ENCODE results near the gene MRPS24.
"Not testable (repeated sequence)": the region's sequence is repeated elsewhere in the genome, so short reads cannot be mapped to it uniquely, and the experiment has no call there.

The MRPS24 gene

GRCh38 chr7:43823941-43824340 lies 45.4 kb downstream of the MRPS24 start:
- no peak for DNase-seq (ENCODE audit: low read depth)
- TF ChIP-seq CTCF (IDR thresholded peaks at IDR 0.05; ENCODE audit: low read depth, low read length, missing control alignments) = no peak
- no peak overlapping the region for H3K4me3 ChIP-seq (ENCODE audit: low read depth, low read length)

GRCh38 chr7:43823425-43823824 lies 45.9 kb downstream of the MRPS24 start:
- DNase-seq (ENCODE audit: low read depth); H3K4me3 ChIP-seq (ENCODE audit: low read depth, low read length): not testable (repeated sequence)
